Prostate gland (tissue), 2 donors: Measurements from ENCODE around the gene SBNO2.

Source experiments
- CTCF ChIP-seq, 4 experiments: fragments of 200-600 bp in 2 of 4; fragments of 450-650 bp in 2 of 4; sonication (generic) in 2 of 4; IDR thresholded peaks; 1 replicate in 3 of 4; 2 replicates in 1 of 4; pipeline ENCODE4 v1.5.1; 2016 to 2019; ENCODE audit warnings: antibody characterized with exemption in 4 of 4, mild to moderate bottlenecking in 2 of 4, moderate library complexity in 2 of 4
- POLR2A ChIP-seq: fragments of 450-650 bp; IDR thresholded peaks from one replicate; pipeline ENCODE4 v1.6.1; 2016; ENCODE audit warnings: antibody characterized with exemption, mild to moderate bottlenecking
- POLR2AphosphoS5 ChIP-seq: sonication (generic); formaldehyde crosslinking; IDR thresholded peaks from one replicate; pipeline ENCODE4 v1.6.1; 2017; ENCODE audit warnings: antibody characterized with exemption

GRCh38 chr19:1218751-1219567 is 44.9 kb upstream of the SBNO2 start:
- no peak for TF ChIP-seq CTCF (IDR thresholded peaks at IDR 0.05)
- no peak for TF ChIP-seq POLR2AphosphoS5
- TF ChIP-seq POLR2A: no peak
